IMR-90 (cell line): Measurements from ENCODE around the gene NPB. TPM values are rescaled to one million over a fixed set of nuclear protein-coding genes. Genes with fewer than 3 reads are reported as not detected.

ENCODE experiments used
- ATAC-seq: fragments of 200-7000 bp; cut with Tn5 transposase; 2 replicates; pipeline ENCODE4 v1.9.1; 2020; ENCODE audit warnings: low read depth, mild to moderate bottlenecking, moderate library complexity
- BruUV-seq: library from RNA; stranded (reverse); fragments of 400-500 nt; replicated peaks from 2 replicates; lab custom pipeline; 2021; lab: Mats Ljungman, UMichigan
- CTCF ChIA-PET: fragments of 300-600 bp; formaldehyde crosslinking; extraction: SDS; loops from one replicate; lab custom pipeline; 2021; ENCODE audit warnings: antibody characterized with exemption; lab: Yijun Ruan, JAX
- POLR2A ChIA-PET: fragments of 300-600 bp; sonication (Branson Sonifier 250); formaldehyde crosslinking; loops from one replicate; lab custom pipeline; 2022; ENCODE audit warnings: antibody characterized with exemption; ENCODE audit not compliant: unreplicated experiment; lab: Charles Lee
- DNase-seq: peaks from one replicate; pipeline ENCODE4 v3.0.0; 2013
- H2AFZ ChIP-seq: replicated peaks from 2 replicates; pipeline ENCODE3; 2013; ENCODE audit warnings: low read length, mild to moderate bottlenecking; ENCODE audit not compliant: poor library complexity
- H2AK5ac ChIP-seq: 2 replicates; pipeline ENCODE4 v1.6.1; 2013; ENCODE audit warnings: low read depth, low read length, inconsistent platforms
- H2AK9ac ChIP-seq: replicated peaks from 2 replicates; pipeline ENCODE3; 2013; ENCODE audit warnings: mild to moderate bottlenecking, low read depth, low read length, moderate library complexity; ENCODE audit not compliant: poor library complexity
- H2BK120ac ChIP-seq: 2 replicates; pipeline ENCODE4 v1.6.1; 2013; ENCODE audit warnings: low read depth, low read length, inconsistent platforms
- H2BK15ac ChIP-seq: 3 replicates; pipeline ENCODE4 v1.6.1; 2013; ENCODE audit warnings: low read depth, low read length, inconsistent platforms
- H2BK20ac ChIP-seq: 2 replicates; pipeline ENCODE4 v1.6.1; 2013; ENCODE audit warnings: low read depth, mild to moderate bottlenecking, inconsistent platforms, low read length, moderate library complexity
- H2BK5ac ChIP-seq: 2 replicates; pipeline ENCODE4 v1.6.1; 2013; ENCODE audit warnings: mild to moderate bottlenecking, low read depth, low read length, inconsistent platforms; ENCODE audit not compliant: poor library complexity, severe bottlenecking
- H3K14ac ChIP-seq: replicated peaks from 2 replicates; pipeline ENCODE4 v1.6.1; 2013; ENCODE audit warnings: low read depth, low read length, inconsistent platforms
- H3K18ac ChIP-seq: 2 replicates; pipeline ENCODE4 v1.6.1; 2013; ENCODE audit warnings: low read depth, low read length, control low read depth
- H3K23ac ChIP-seq: 2 replicates; pipeline ENCODE4 v1.6.1; 2013; ENCODE audit warnings: low read depth, low read length, inconsistent platforms
- H3K27ac ChIP-seq: 2 replicates; pipeline ENCODE4 v1.5.1; 2013; ENCODE audit warnings: mild to moderate bottlenecking, control low read depth, low read length; ENCODE audit not compliant: insufficient read depth
- H3K27me3 ChIP-seq: 2 replicates; pipeline ENCODE4 v1.6.1; 2013; ENCODE audit warnings: low read length; ENCODE audit not compliant: control insufficient read depth, insufficient read depth
- H3K36me3 ChIP-seq: 2 replicates; pipeline ENCODE4 v1.6.1; 2013; ENCODE audit warnings: low read length, mixed read lengths; ENCODE audit not compliant: control insufficient read depth, insufficient read depth
- H3K4ac ChIP-seq: 2 replicates; pipeline ENCODE4 v1.6.1; 2013; ENCODE audit warnings: low read depth, low read length, inconsistent platforms
- H3K4me1 ChIP-seq: 2 replicates; pipeline ENCODE4 v1.6.1; 2013; ENCODE audit warnings: low read length, mixed read lengths; ENCODE audit not compliant: control insufficient read depth, insufficient read depth
- H3K4me2 ChIP-seq: 2 replicates; pipeline ENCODE4 v1.6.1; 2013; ENCODE audit warnings: low read depth, mild to moderate bottlenecking, control low read depth, low read length, moderate library complexity
- H3K4me3 ChIP-seq: 2 replicates; pipeline ENCODE4 v1.5.1; 2013; ENCODE audit warnings: low read depth, mild to moderate bottlenecking, control low read depth, low read length, moderate library complexity; ENCODE audit not compliant: insufficient read depth
- H3K56ac ChIP-seq: 2 replicates; pipeline ENCODE4 v1.6.1; 2013; ENCODE audit warnings: low read length, inconsistent platforms; ENCODE audit not compliant: insufficient read depth; ENCODE audit errors: extremely low read depth
- H3K79me1 ChIP-seq, 2 experiments: 2 replicates each; pipeline ENCODE4 v1.6.1; 2013; ENCODE audit warnings: low read length in 2 of 2, inconsistent platforms in 1 of 2, low read depth in 1 of 2
- H3K9ac ChIP-seq: 2 replicates; pipeline ENCODE4 v1.6.1; 2013; ENCODE audit warnings: low read depth, low read length, control low read depth
- H3K9me1 ChIP-seq: 2 replicates; pipeline ENCODE4 v1.6.1; 2013; ENCODE audit warnings: low read length, inconsistent platforms; ENCODE audit not compliant: insufficient read depth
- H3K9me3 ChIP-seq: 2 replicates; pipeline ENCODE4 v1.6.1; 2013; ENCODE audit warnings: low read length; ENCODE audit not compliant: control insufficient read depth, insufficient read depth
- H4K20me1 ChIP-seq: 2 replicates; pipeline ENCODE4 v1.6.1; 2013; ENCODE audit warnings: low read length, inconsistent platforms; ENCODE audit not compliant: insufficient read depth
- H4K5ac ChIP-seq: 2 replicates; pipeline ENCODE4 v1.6.1; 2013; ENCODE audit warnings: mild to moderate bottlenecking, low read depth, low read length, control low read depth
- H4K8ac ChIP-seq, 2 experiments: 2 replicates each; pipeline ENCODE4 v1.6.1; 2013; ENCODE audit warnings: low read depth in 2 of 2, low read length in 2 of 2, control low read depth in 1 of 2, inconsistent platforms in 1 of 2
- H4K91ac ChIP-seq: 2 replicates; pipeline ENCODE4 v1.6.1; 2013; ENCODE audit warnings: low read depth, low read length, inconsistent platforms; ENCODE audit not compliant: insufficient read depth
- BHLHE40 ChIP-seq: fragments of 150-350 bp; IDR thresholded peaks from 2 replicates; pipeline ENCODE4 v1.6.1; 2016; ENCODE audit warnings: mild to moderate bottlenecking, low read depth, low read length
- CEBPB ChIP-seq: IDR thresholded peaks from 2 replicates; pipeline ENCODE4 v1.6.1; 2012; ENCODE audit warnings: low read depth, low read length, improper control_type of control experiment
- CHD1 ChIP-seq: IDR thresholded peaks from 2 replicates; pipeline ENCODE4 v1.6.1; 2012; ENCODE audit warnings: low read depth, low read length, improper control_type of control experiment
- CTCF ChIP-seq: conservative IDR thresholded peaks from 2 replicates; pipeline ENCODE4 v1.5.1; 2012; ENCODE audit warnings: mild to moderate bottlenecking, low read depth, low read length, improper control_type of control experiment
- ELK1 ChIP-seq: fragments of 150-350 bp; IDR thresholded peaks from 2 replicates; pipeline ENCODE4 v1.6.1; 2016; ENCODE audit warnings: low read depth, mild to moderate bottlenecking, low read length, moderate library complexity, borderline replicate concordance
- FOS ChIP-seq: fragments of 150-350 bp; IDR thresholded peaks from 2 replicates; pipeline ENCODE4 v1.6.1; 2016; ENCODE audit warnings: low read depth, low read length
- MAFK ChIP-seq: IDR thresholded peaks from 2 replicates; pipeline ENCODE4 v1.6.1; 2012; ENCODE audit warnings: low read depth, low read length, improper control_type of control experiment
- MAZ ChIP-seq: IDR thresholded peaks from 2 replicates; pipeline ENCODE4 v1.6.1; 2012; ENCODE audit warnings: low read depth, mild to moderate bottlenecking, low read length, improper control_type of control experiment, moderate library complexity, borderline replicate concordance
- NFE2L2 ChIP-seq: fragments of 150-350 bp; IDR thresholded peaks from 2 replicates; pipeline ENCODE4 v1.6.1; 2016; ENCODE audit warnings: low read depth, mild to moderate bottlenecking, low read length
- POLR2A ChIP-seq: IDR thresholded peaks from 2 replicates; pipeline ENCODE4 v1.6.1; 2012; ENCODE audit warnings: mild to moderate bottlenecking, low read depth, low read length
- RAD21 ChIP-seq: IDR thresholded peaks from 2 replicates; pipeline ENCODE4 v1.6.1; 2012; ENCODE audit warnings: low read length, improper control_type of control experiment
- RCOR1 ChIP-seq: IDR thresholded peaks from 2 replicates; pipeline ENCODE4 v1.6.1; 2012; ENCODE audit warnings: mild to moderate bottlenecking, low read length, improper control_type of control experiment; ENCODE audit not compliant: insufficient replicate concordance
- RFX5 ChIP-seq: IDR thresholded peaks from 2 replicates; pipeline ENCODE4 v1.8.0; 2012; ENCODE audit warnings: low read depth, mild to moderate bottlenecking, low read length, moderate library complexity
- SMC3 ChIP-seq: fragments of 150-350 bp; IDR thresholded peaks from 2 replicates; pipeline ENCODE4 v1.6.1; 2016; ENCODE audit warnings: low read depth, mild to moderate bottlenecking, antibody characterized with exemption, low read length, moderate library complexity
- USF2 ChIP-seq: fragments of 150-350 bp; IDR thresholded peaks from 2 replicates; pipeline ENCODE4 v1.6.1; 2017; ENCODE audit warnings: mild to moderate bottlenecking, antibody characterized with exemption, low read length, low read depth
- WGBS, 2 experiments: methylation state at CpG; one replicate each; pipeline versions ENCODE4 v1.1.5 to v1.1.7; 2013; ENCODE audit warnings: missing lambda C conversion rate in 2 of 2; ENCODE audit not compliant: insufficient read length in 1 of 2; ENCODE audit errors: extremely low coverage in 2 of 2; 5-methylcytosine and 5-hydroxymethylcytosine counted together
- dilution Hi-C: fragments of 300-500 bp; cut with HindIII; formaldehyde crosslinking; loops from one replicate; pipeline ENCODE4 v1.14.3; 2018; ENCODE audit warnings: low sequenced_read_pairs; ENCODE audit not compliant: unreplicated experiment
- in situ Hi-C: fragments of 300-500 bp; cut with MboI; formaldehyde crosslinking; loops from 3 replicates; pipeline ENCODE4 v1.14.3; 2019; ENCODE audit warnings: low sequenced_read_pairs, inconsistent platforms, mixed read lengths
- intact Hi-C: fragments of 100-400 bp; cut with micrococcal nuclease; formaldehyde crosslinking; loops from 2 replicates; pipeline ENCODE4 v1.10.0; 2022
- polyA plus RNA-seq, 3 experiments: library from polyadenylated mRNA; depleted of rRNA; stranded (reverse); fragments of >200 nt; gene quantifications; 2 replicates each; pipeline ENCODE4 v1.2.3, GENCODE V29; 2012; ENCODE audit warnings: low replicate concordance in 1 of 3
- total RNA-seq: library from RNA; depleted of rRNA; stranded (reverse); fragments of >200 nt; gene quantifications from 2 replicates; pipeline ENCODE4 v1.2.3, GENCODE V29; 2012

The NPB gene
- total and polyA plus RNA-seq, 2 of the 4 experiments (the other 2 are of a cell fraction), result 0.51 TPM; not detected in 1

- H3K9ac ChIP-seq, result no peak overlapping the region
- no peak overlapping the region for H2BK5ac ChIP-seq
- TF ChIP-seq SMC3, result no peak
- TF ChIP-seq USF2, result no peak
- no peak for TF ChIP-seq BHLHE40
- no peak for TF ChIP-seq ELK1
- no peak for TF ChIP-seq RFX5
- no peak for TF ChIP-seq MAFK
- no peak for TF ChIP-seq NFE2L2
- TF ChIP-seq CTCF, result no peak
- no peak for TF ChIP-seq RCOR1
- no peak for TF ChIP-seq MAZ
- TF ChIP-seq FOS, result no peak
- TF ChIP-seq CHD1, result no peak
- TF ChIP-seq POLR2A, result no peak
- no peak for TF ChIP-seq CEBPB
- no peak for TF ChIP-seq RAD21
- 79% methylated on average over 13 of the region's 15 CpGs; no CpG with 5 or more reads in 1 of the 2 experiments for WGBS, 2 experiments
- H3K27me3 ChIP-seq, result peaks cover 8% of the 10 kb centered on the region
- no peaks in the 10 kb centered on the region for H3K9me3 ChIP-seq
- no peak overlapping the region for H3K27ac ChIP-seq
- dilution Hi-C loops, result no loop called here
- H4K8ac ChIP-seq, result no peak overlapping the region
- no peak overlapping the region for H2BK20ac ChIP-seq
- H4K20me1 ChIP-seq, result no peaks in the 10 kb centered on the region
- H4K91ac ChIP-seq, result no peak overlapping the region
- no peaks in the 10 kb centered on the region for H3K79me1 ChIP-seq
- no peak overlapping the region for H3K56ac ChIP-seq
- in situ Hi-C loops, result no loop called here
- H2BK15ac ChIP-seq, result no peak overlapping the region
- no peak overlapping the region for H2AK9ac ChIP-seq
- ATAC-seq (no peak), DNase-seq (no peak)
- no peaks in the 10 kb centered on the region for H3K36me3 ChIP-seq
- no TSS peak for BruUV-seq
- H2AK5ac ChIP-seq, result no peak overlapping the region
- no peak overlapping the region for H2AFZ ChIP-seq
- no peak overlapping the region for H3K4ac ChIP-seq
- H3K4me1 ChIP-seq, result no peaks in the 10 kb centered on the region
- H4K5ac ChIP-seq, result no peak overlapping the region
- CTCF ChIA-PET, result interaction anchor here (0.6 to 1.2 kb wide), 2 partner anchors 70 to 78 kb away, joined by 3 read pairs; no protein-coding TSS in a partner anchor
- H3K18ac ChIP-seq, result no peak overlapping the region
- H3K9me1 ChIP-seq, result no peaks in the 10 kb centered on the region
- no peak overlapping the region for H3K4me3 ChIP-seq
- POLR2A ChIA-PET, result no interaction called here
- no peak overlapping the region for H2BK120ac ChIP-seq
- intact Hi-C loops, result no loop called here
- no peak overlapping the region for H3K14ac ChIP-seq
- H3K23ac ChIP-seq, result no peak overlapping the region
- H3K4me2 ChIP-seq, result no peak overlapping the region
Measured at GRCh38 chr17:81950501-81950900, 48.5 kb downstream of the NPB start.
